H1 (cell line): ENCODE results near the gene TUBA1A. TPM values are rescaled to one million over a fixed set of nuclear protein-coding genes. Genes with fewer than 3 reads are reported as not detected.
"Not testable (repeated sequence)": the region's sequence is repeated elsewhere in the genome, so short reads cannot be mapped to it uniquely, and the experiment has no call there.

ENCODE experiments used
- CTCF ChIA-PET: fragments of 300-600 bp; sonication (Branson Sonifier 250); formaldehyde crosslinking; loops from one replicate; lab custom pipeline; 2021; ENCODE audit not compliant: partially characterized antibody; lab: Charles Lee
- POLR2A ChIA-PET: fragments of 300-600 bp; sonication (Branson Sonifier 250); formaldehyde crosslinking; loops from one replicate; lab custom pipeline; 2021; ENCODE audit warnings: inconsistent platforms; ENCODE audit not compliant: partially characterized antibody; lab: Charles Lee
- DNase-seq, 2 experiments: peaks; one replicate each; pipeline versions ENCODE4 v3.0.0 to v3.0.0-alpha.2; 2010 to 2022; ENCODE audit warnings: low spot score in 2 of 2, low read depth in 1 of 2, mixed read lengths in 1 of 2
- FAIRE-seq: peaks from 2 replicates; lab custom pipeline; 2011; peaks lifted over from hg19 to GRCh38; lab: Jason Lieb, UNC
- H2AFZ ChIP-seq: 2 replicates; pipeline ENCODE4 v1.8.1; 2012; ENCODE audit warnings: low read length, inconsistent platforms
- H2AK5ac ChIP-seq: 2 replicates; pipeline ENCODE4 v1.6.1; 2013; ENCODE audit warnings: low read depth, low read length
- H2BK120ac ChIP-seq: replicated peaks from 2 replicates; pipeline ENCODE3; 2013; ENCODE audit warnings: low read depth, low read length, inconsistent platforms
- H2BK12ac ChIP-seq: 2 replicates; pipeline ENCODE4 v1.6.1; 2013; ENCODE audit warnings: low read depth, low read length
- H2BK15ac ChIP-seq: 2 replicates; pipeline ENCODE4 v1.6.1; 2013; ENCODE audit warnings: low read length
- H2BK20ac ChIP-seq: 2 replicates; pipeline ENCODE4 v1.6.1; 2013; ENCODE audit warnings: low read length
- H2BK5ac ChIP-seq: 2 replicates; pipeline ENCODE4 v1.6.1; 2013; ENCODE audit warnings: low read depth, low read length
- H3K14ac ChIP-seq: 2 replicates; pipeline ENCODE4 v1.6.1; 2013; ENCODE audit warnings: inconsistent platforms; ENCODE audit not compliant: insufficient read length
- H3K18ac ChIP-seq: 2 replicates; pipeline ENCODE4 v1.6.1; 2013; ENCODE audit warnings: low read length; ENCODE audit errors: extremely low read depth
- H3K23ac ChIP-seq: 2 replicates; pipeline ENCODE4 v1.6.1; 2013; ENCODE audit warnings: inconsistent platforms; ENCODE audit not compliant: insufficient read length
- H3K23me2 ChIP-seq: 2 replicates; pipeline ENCODE4 v1.6.1; 2013; ENCODE audit warnings: low read depth, low read length
- H3K27ac ChIP-seq: 2 replicates; pipeline ENCODE4 v1.6.1; 2011; ENCODE audit warnings: low read depth, low read length, inconsistent platforms
- H3K27me3 ChIP-seq, 4 experiments: replicated peaks in 1 of 4; 1 replicate in 1 of 4; 2 replicates in 3 of 4; pipeline versions ENCODE4 v1.6.1 to v1.8.1; 2011 to 2013; ENCODE audit warnings: low read length in 3 of 4, mild to moderate bottlenecking in 3 of 4, inconsistent platforms in 2 of 4, mixed read lengths in 2 of 4, moderate library complexity in 1 of 4; ENCODE audit not compliant: control insufficient read depth in 3 of 4, insufficient read depth in 3 of 4; ENCODE audit errors: extremely low read depth in 1 of 4
- H3K36me3 ChIP-seq, 4 experiments: 2 replicates each; pipeline versions ENCODE4 v1.6.1 to v1.8.1; 2011 to 2013; ENCODE audit warnings: mild to moderate bottlenecking in 4 of 4, low read length in 3 of 4, moderate library complexity in 2 of 4, control low read depth in 1 of 4, inconsistent platforms in 1 of 4; ENCODE audit not compliant: insufficient read depth in 4 of 4, control insufficient read depth in 2 of 4
- H3K4ac ChIP-seq: replicated peaks from 2 replicates; pipeline ENCODE3; 2013; ENCODE audit warnings: low read length, low read depth, mixed read lengths, inconsistent platforms; ENCODE audit not compliant: insufficient read length
- H3K4me1 ChIP-seq, 4 experiments: replicated peaks in 1 of 4; 1 replicate in 1 of 4; 2 replicates in 3 of 4; pipeline versions ENCODE4 v1.6.1 to v1.8.1; 2011 to 2013; ENCODE audit warnings: low read length in 3 of 4, inconsistent platforms in 2 of 4, mixed read lengths in 1 of 4; ENCODE audit not compliant: insufficient read depth in 4 of 4, control insufficient read depth in 3 of 4
- H3K4me2 ChIP-seq, 2 experiments: 2 replicates each; pipeline versions ENCODE4 v1.6.1 to v1.8.1; 2011 to 2013; ENCODE audit warnings: low read depth in 2 of 2, low read length in 2 of 2, control low read depth in 1 of 2, inconsistent platforms in 1 of 2, mild to moderate bottlenecking in 1 of 2; ENCODE audit not compliant: insufficient read depth in 1 of 2
- H3K4me3 ChIP-seq, 4 experiments: fragments of 200-600, 300-600 bp in 1 of 4; sonication (generic), shearing (Covaris generic), sonication (Bioruptor Twin) in 1 of 4; 2 replicates each; pipeline versions ENCODE4 v1.5.1 to v1.8.1; 2011 to 2016; ENCODE audit warnings: low read length in 4 of 4, low read depth in 3 of 4, control low read depth in 2 of 4, inconsistent platforms in 2 of 4, mild to moderate bottlenecking in 2 of 4, mixed read lengths in 1 of 4, moderate library complexity in 1 of 4; ENCODE audit not compliant: insufficient read depth in 2 of 4; ENCODE audit errors: extremely low read depth in 1 of 4
- H3K56ac ChIP-seq: replicated peaks from 2 replicates; pipeline ENCODE3; 2013; ENCODE audit warnings: low read depth, mild to moderate bottlenecking, mixed read lengths, low read length, inconsistent platforms; ENCODE audit not compliant: insufficient read length
- H3K79me1 ChIP-seq: 2 replicates; pipeline ENCODE4 v1.6.1; 2013; ENCODE audit warnings: low read depth, low read length, control low read depth
- H3K79me2 ChIP-seq, 2 experiments: 2 replicates each; pipeline versions ENCODE4 v1.6.1 to v1.8.1; 2012 to 2013; ENCODE audit warnings: low read length in 2 of 2, mild to moderate bottlenecking in 2 of 2, inconsistent platforms in 1 of 2; ENCODE audit not compliant: insufficient read depth in 2 of 2, control insufficient read depth in 1 of 2
- H3K9ac ChIP-seq, 4 experiments: replicated peaks in 1 of 4; 1 replicate in 1 of 4; 2 replicates in 3 of 4; pipeline versions ENCODE4 v1.6.1 to v1.8.1; 2011 to 2013; ENCODE audit warnings: low read depth in 3 of 4, low read length in 3 of 4, control low read depth in 2 of 4, mild to moderate bottlenecking in 2 of 4, moderate library complexity in 2 of 4, inconsistent platforms in 1 of 4; ENCODE audit errors: extremely low read depth in 1 of 4
- H3K9me3 ChIP-seq, 2 experiments: 2 replicates each; pipeline versions ENCODE4 v1.6.1 to v1.8.1; 2012 to 2013; ENCODE audit warnings: mild to moderate bottlenecking in 2 of 2, moderate library complexity in 2 of 2, control low read depth in 1 of 2, inconsistent platforms in 1 of 2, low read depth in 1 of 2, low read length in 1 of 2, mixed read lengths in 1 of 2; ENCODE audit not compliant: insufficient read depth in 2 of 2
- H4K20me1 ChIP-seq, 2 experiments: replicated peaks in 1 of 2; 2 replicates each; pipeline versions ENCODE3 to v1.8.1; 2011 to 2013; ENCODE audit warnings: inconsistent platforms in 2 of 2, low read length in 2 of 2, mild to moderate bottlenecking in 1 of 2; ENCODE audit not compliant: insufficient read depth in 2 of 2, control insufficient read depth in 1 of 2
- H4K5ac ChIP-seq: 2 replicates; pipeline ENCODE4 v1.6.1; 2013; ENCODE audit warnings: low read length, low read depth, mixed read lengths, inconsistent platforms; ENCODE audit not compliant: insufficient read length
- H4K8ac ChIP-seq: 2 replicates; pipeline ENCODE4 v1.8.0; 2013; ENCODE audit warnings: mild to moderate bottlenecking, moderate library complexity, low read length, inconsistent platforms; ENCODE audit not compliant: insufficient read depth; ENCODE audit errors: extremely low read depth
- H4K91ac ChIP-seq: replicated peaks from 2 replicates; pipeline ENCODE3; 2013; ENCODE audit warnings: low read length, mixed read lengths, inconsistent platforms; ENCODE audit not compliant: insufficient read length
- WGBS, 2 experiments: shearing (Covaris generic) in 1 of 2; methylation state at CpG; one replicate each; pipeline versions ENCODE4 v1.1.6 to v1.1.7; 2013 to 2015; ENCODE audit warnings: low lambda C conversion rate in 2 of 2, mixed read lengths in 2 of 2, inconsistent platforms in 1 of 2, low coverage in 1 of 2, missing lambda C conversion rate in 1 of 2; ENCODE audit not compliant: insufficient replicate concordance in 2 of 2, insufficient coverage in 1 of 2, insufficient read length in 1 of 2; ENCODE audit errors: extremely low coverage in 1 of 2, missing lambda C conversion rate in 1 of 2; 5-methylcytosine and 5-hydroxymethylcytosine counted together
- polyA plus RNA-seq, 7 experiments: library from polyadenylated mRNA; depleted of rRNA in 3 of 7; stranded (reverse) in 5 of 7; unstranded in 2 of 7; fragments of >200 nt in 5 of 7; fragments of 200-250 nt in 2 of 7; gene quantifications; 1 replicate in 5 of 7; 2 replicates in 1 of 7; 4 replicates in 1 of 7; pipeline versions ENCODE4 v1.2.1 to v1.2.3, GENCODE V29; 2011 to 2013; ENCODE audit warnings: missing spikeins in 2 of 7, mixed read lengths in 2 of 7
- total RNA-seq: library from RNA; stranded (reverse); fragmentation: NEBNext Ultra II Directional; extraction: Animal tissue kit (Norgen Biotek cat#: 25700); gene quantifications from 2 replicates; pipeline ENCODE4 v1.2.1, GENCODE V29; 2021

Gene TUBA1A
- total and polyA plus RNA-seq, 2 of the 8 experiments (the other 6 are each of a cell fraction or from before 2014, with no cell fraction given) = 283 to 1,018 TPM

- H4K5ac ChIP-seq, H3K9me3 ChIP-seq, CTCF ChIA-PET, H4K20me1 ChIP-seq, H2BK15ac ChIP-seq, H3K18ac ChIP-seq, H3K23me2 ChIP-seq, H3K9ac ChIP-seq, FAIRE-seq, H2BK12ac ChIP-seq, H3K4me1 ChIP-seq, H4K8ac ChIP-seq, H3K79me2 ChIP-seq, H4K91ac ChIP-seq, H3K14ac ChIP-seq, H3K4ac ChIP-seq, H3K4me3 ChIP-seq, H3K79me1 ChIP-seq, H2BK120ac ChIP-seq, DNase-seq, H3K56ac ChIP-seq, H2BK20ac ChIP-seq, H2AFZ ChIP-seq, H3K27ac ChIP-seq, H3K23ac ChIP-seq, H2AK5ac ChIP-seq, H3K4me2 ChIP-seq, H2BK5ac ChIP-seq, H3K27me3 ChIP-seq: not testable (repeated sequence)
- 86% methylated on average over 1 of the region's 1 CpG; no CpG with 5 or more reads in 1 of the 2 experiments for WGBS, 2 experiments
- POLR2A ChIA-PET = interaction anchor here (1.8 kb wide), 1 partner anchor 35 kb away, joined by 3 read pairs; no protein-coding TSS in a partner anchor
- peaks cover 2 to 22% (median 8%) of the 10 kb centered on the region in 4 experiments; a peak in 5 of 8 replicates for H3K36me3 ChIP-seq
Observed at GRCh38 chr12:49184697-49185096, 4.2 kb downstream of the TUBA1A start.
